OCI-LY3 (cell line): ENCODE results near the gene STK32C.

Source experiments
- H2AFZ ChIP-seq: fragments of 200-600, 300-600 bp; shearing (Covaris generic); 2 replicates; pipeline ENCODE4 v1.6.0; 2014; ENCODE audit warnings: antibody characterized with exemption, low read depth, low read length
- H3K27ac ChIP-seq: fragments of 200-600, 300-600 bp; sonication (generic); 2 replicates; pipeline ENCODE4 v1.5.1; 2014; ENCODE audit warnings: mild to moderate bottlenecking, low read length, moderate library complexity, mixed read lengths
- H3K27me3 ChIP-seq: fragments of 200-600, 300-600 bp; sonication (generic); 2 replicates; pipeline ENCODE4 v1.6.1; 2014; ENCODE audit warnings: low read depth, low read length, mixed read lengths
- H3K36me3 ChIP-seq: fragments of 200-600, 300-600 bp; sonication (generic); replicated peaks from 2 replicates; pipeline ENCODE3; 2014; ENCODE audit warnings: low read depth, low read length, mixed read lengths
- H3K4me1 ChIP-seq: fragments of 300-600, 200-600 bp; sonication (generic); 2 replicates; pipeline ENCODE4 v1.6.1; 2014; ENCODE audit warnings: low read length, mixed read lengths
- H3K4me2 ChIP-seq: fragments of 200-600, 300-600 bp; sonication (generic); 2 replicates; pipeline ENCODE4 v1.6.1; 2014; ENCODE audit warnings: low read length, mixed read lengths
- H3K4me3 ChIP-seq: fragments of 300-600, 200-600 bp; sonication (generic); 2 replicates; pipeline ENCODE4 v1.5.1; 2014; ENCODE audit warnings: antibody characterized with exemption, mild to moderate bottlenecking, low read length, moderate library complexity
- H3K79me2 ChIP-seq: fragments of 300-600, 200-600 bp; shearing (Covaris generic); 2 replicates; pipeline ENCODE4 v1.6.1; 2014; ENCODE audit warnings: mild to moderate bottlenecking, low read length, mixed read lengths
- H3K9ac ChIP-seq: fragments of 300-600, 200-600 bp; shearing (Covaris generic); 2 replicates; pipeline ENCODE4 v1.6.0; 2014; ENCODE audit warnings: mild to moderate bottlenecking, low read length, moderate library complexity
- H3K9me3 ChIP-seq: fragments of 200-600, 300-600 bp; shearing (Covaris generic); 2 replicates; pipeline ENCODE4 v1.6.1; 2014; ENCODE audit warnings: low read length, mixed read lengths; ENCODE audit not compliant: insufficient read depth
- H4K20me1 ChIP-seq: fragments of 200-600, 300-600 bp; sonication (generic); 2 replicates; pipeline ENCODE4 v1.6.1; 2016; ENCODE audit warnings: low read length, mixed read lengths; ENCODE audit not compliant: insufficient read depth
- EZH2phosphoT487 ChIP-seq: fragments of 200-600 bp; shearing (Covaris generic); IDR thresholded peaks from 2 replicates; pipeline ENCODE4 v1.6.1; 2018; ENCODE audit warnings: antibody characterized with exemption, mixed run types, low read depth
- TF ChIP-seq, protein P1 (sequence below): fragments of 200-600, 300-600 bp; sonication (generic); IDR thresholded peaks from 2 replicates; pipeline ENCODE4 v1.5.1; 2014; ENCODE audit warnings: antibody characterized with exemption, low read length, low read depth

STK32C gene

GRCh38 chr10:132257907-132258306 lies 49.8 kb downstream of the STK32C start:
- Histone ChIP-seq H3K4me1 (no peaks in the 10 kb centered on the region), H3K4me3 (no peak overlapping the region), H4K20me1 (no peaks in the 10 kb centered on the region), H3K9ac (no peak overlapping the region), H3K4me2 (no peak overlapping the region), H3K79me2 (no peaks in the 10 kb centered on the region), H3K27me3 (no peaks in the 10 kb centered on the region), H3K27ac (no peak overlapping the region), H2AFZ (no peak overlapping the region), H3K36me3 (no peaks in the 10 kb centered on the region), H3K9me3 (no peaks in the 10 kb centered on the region)
- no peak for TF ChIP-seq EZH2phosphoT487
- TF ChIP-seq, protein P1, sequence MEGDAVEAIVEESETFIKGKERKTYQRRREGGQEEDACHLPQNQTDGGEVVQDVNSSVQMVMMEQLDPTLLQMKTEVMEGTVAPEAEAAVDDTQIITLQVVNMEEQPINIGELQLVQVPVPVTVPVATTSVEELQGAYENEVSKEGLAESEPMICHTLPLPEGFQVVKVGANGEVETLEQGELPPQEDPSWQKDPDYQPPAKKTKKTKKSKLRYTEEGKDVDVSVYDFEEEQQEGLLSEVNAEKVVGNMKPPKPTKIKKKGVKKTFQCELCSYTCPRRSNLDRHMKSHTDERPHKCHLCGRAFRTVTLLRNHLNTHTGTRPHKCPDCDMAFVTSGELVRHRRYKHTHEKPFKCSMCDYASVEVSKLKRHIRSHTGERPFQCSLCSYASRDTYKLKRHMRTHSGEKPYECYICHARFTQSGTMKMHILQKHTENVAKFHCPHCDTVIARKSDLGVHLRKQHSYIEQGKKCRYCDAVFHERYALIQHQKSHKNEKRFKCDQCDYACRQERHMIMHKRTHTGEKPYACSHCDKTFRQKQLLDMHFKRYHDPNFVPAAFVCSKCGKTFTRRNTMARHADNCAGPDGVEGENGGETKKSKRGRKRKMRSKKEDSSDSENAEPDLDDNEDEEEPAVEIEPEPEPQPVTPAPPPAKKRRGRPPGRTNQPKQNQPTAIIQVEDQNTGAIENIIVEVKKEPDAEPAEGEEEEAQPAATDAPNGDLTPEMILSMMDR, result no peak

- no peak overlapping the region for H3K9ac ChIP-seq
- no peaks in the 10 kb centered on the region for H3K79me2 ChIP-seq
- no peaks in the 10 kb centered on the region for H3K9me3 ChIP-seq
- H3K4me3 ChIP-seq, result no peak overlapping the region
- H3K4me1 ChIP-seq, result no peaks in the 10 kb centered on the region
- no peaks in the 10 kb centered on the region for H3K27me3 ChIP-seq
- no peaks in the 10 kb centered on the region for H4K20me1 ChIP-seq
- no peak overlapping the region for H3K4me2 ChIP-seq
- no peak overlapping the region for H3K27ac ChIP-seq
- no peaks in the 10 kb centered on the region for H3K36me3 ChIP-seq
- TF ChIP-seq, protein P1, result no peak
- no peak for TF ChIP-seq EZH2phosphoT487
- H2AFZ ChIP-seq, result no peak overlapping the region
Observed at GRCh38 chr10:132257271-132257670, 50.5 kb downstream of the STK32C start.

DNA sequence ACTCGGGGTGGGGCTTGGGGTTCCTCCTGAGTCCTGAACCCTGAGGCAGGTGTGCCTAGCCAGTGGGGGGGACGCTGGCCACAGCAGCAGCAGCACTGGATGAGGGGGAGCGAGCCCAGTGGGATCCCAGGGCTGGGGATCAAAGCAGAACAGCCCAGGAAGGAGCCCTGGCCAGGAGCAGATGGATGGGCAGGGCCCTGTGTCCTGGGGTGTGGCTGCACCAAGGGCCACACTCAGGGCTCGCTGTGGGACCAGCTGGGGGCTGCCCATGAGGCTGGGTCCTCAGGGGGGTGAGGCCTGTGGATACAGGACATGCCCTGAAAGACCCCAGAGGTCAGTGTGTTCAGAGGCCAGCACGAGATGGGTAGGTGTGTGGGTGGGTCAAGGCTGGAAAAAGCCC lies 50.9 kb downstream of the STK32C start:
- H3K36me3 ChIP-seq, result no peaks in the 10 kb centered on the region
- H3K4me1 ChIP-seq, result no peaks in the 10 kb centered on the region
- H4K20me1 ChIP-seq, result no peaks in the 10 kb centered on the region
- no peaks in the 10 kb centered on the region for H3K27me3 ChIP-seq
- H2AFZ ChIP-seq, result no peak overlapping the region
- TF ChIP-seq EZH2phosphoT487, result no peak
- TF ChIP-seq, protein P1, result no peak
- no peak overlapping the region for H3K9ac ChIP-seq
- no peak overlapping the region for H3K4me3 ChIP-seq
- no peak overlapping the region for H3K4me2 ChIP-seq
- H3K79me2 ChIP-seq, result no peaks in the 10 kb centered on the region
- no peaks in the 10 kb centered on the region for H3K9me3 ChIP-seq
- H3K27ac ChIP-seq, result no peak overlapping the region

GRCh38 chr10:132255489-132256344 lies 52.0 kb downstream of the STK32C start:
- Histone ChIP-seq H3K4me2 (no peak overlapping the region), H3K27me3 (no peaks in the 10 kb centered on the region), H3K27ac (no peak overlapping the region), H3K9me3 (no peaks in the 10 kb centered on the region), H3K36me3 (no peaks in the 10 kb centered on the region), H3K4me1 (no peaks in the 10 kb centered on the region), H2AFZ (no peak overlapping the region), H4K20me1 (no peaks in the 10 kb centered on the region), H3K9ac (no peak overlapping the region), H3K4me3 (no peak overlapping the region), H3K79me2 (no peaks in the 10 kb centered on the region)
- no peak for TF ChIP-seq EZH2phosphoT487
- TF ChIP-seq, protein P1, result no peak
